GM12864 (cell line): ENCODE results near the gene RHBG.

Experiments used
- DNase-seq: peaks from one replicate; pipeline ENCODE4 v3.0.0-alpha.2; 2011; ENCODE audit warnings: low read depth
- H3K4me3 ChIP-seq: 2 replicates; pipeline ENCODE4 v1.5.1; 2011; ENCODE audit warnings: mild to moderate bottlenecking, low read depth, low read length, control low read depth
- TF ChIP-seq, protein P1 (sequence below): IDR thresholded peaks from 2 replicates; pipeline ENCODE4 v1.5.1; 2011; ENCODE audit warnings: low read depth, mild to moderate bottlenecking, moderate library complexity, low read length, control low read depth, inconsistent platforms; ENCODE audit errors: missing control alignments

RHBG gene

DNA sequence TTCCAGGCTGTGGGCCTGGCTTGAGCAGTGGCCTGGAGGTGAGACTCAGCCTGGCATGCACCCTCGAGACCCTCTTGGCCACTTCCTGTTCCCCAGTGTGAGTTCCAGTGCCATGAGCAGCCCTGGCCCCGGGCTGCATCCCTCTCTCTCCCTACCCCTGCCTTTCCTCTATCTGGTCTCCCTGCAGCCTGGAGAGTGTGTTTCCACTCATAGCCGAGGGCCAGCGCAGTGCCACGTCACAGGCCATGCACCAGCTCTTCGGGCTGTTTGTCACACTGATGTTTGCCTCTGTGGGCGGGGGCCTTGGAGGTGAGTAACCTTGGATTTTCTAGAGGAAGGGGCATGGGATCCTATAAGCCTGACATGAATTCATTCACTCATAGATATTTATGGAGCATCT is 13.6 kb downstream of the RHBG start:
- H3K4me3 ChIP-seq: no peak overlapping the region
- TF ChIP-seq, protein P1, sequence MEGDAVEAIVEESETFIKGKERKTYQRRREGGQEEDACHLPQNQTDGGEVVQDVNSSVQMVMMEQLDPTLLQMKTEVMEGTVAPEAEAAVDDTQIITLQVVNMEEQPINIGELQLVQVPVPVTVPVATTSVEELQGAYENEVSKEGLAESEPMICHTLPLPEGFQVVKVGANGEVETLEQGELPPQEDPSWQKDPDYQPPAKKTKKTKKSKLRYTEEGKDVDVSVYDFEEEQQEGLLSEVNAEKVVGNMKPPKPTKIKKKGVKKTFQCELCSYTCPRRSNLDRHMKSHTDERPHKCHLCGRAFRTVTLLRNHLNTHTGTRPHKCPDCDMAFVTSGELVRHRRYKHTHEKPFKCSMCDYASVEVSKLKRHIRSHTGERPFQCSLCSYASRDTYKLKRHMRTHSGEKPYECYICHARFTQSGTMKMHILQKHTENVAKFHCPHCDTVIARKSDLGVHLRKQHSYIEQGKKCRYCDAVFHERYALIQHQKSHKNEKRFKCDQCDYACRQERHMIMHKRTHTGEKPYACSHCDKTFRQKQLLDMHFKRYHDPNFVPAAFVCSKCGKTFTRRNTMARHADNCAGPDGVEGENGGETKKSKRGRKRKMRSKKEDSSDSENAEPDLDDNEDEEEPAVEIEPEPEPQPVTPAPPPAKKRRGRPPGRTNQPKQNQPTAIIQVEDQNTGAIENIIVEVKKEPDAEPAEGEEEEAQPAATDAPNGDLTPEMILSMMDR: no peak
- no peak for DNase-seq

DNA sequence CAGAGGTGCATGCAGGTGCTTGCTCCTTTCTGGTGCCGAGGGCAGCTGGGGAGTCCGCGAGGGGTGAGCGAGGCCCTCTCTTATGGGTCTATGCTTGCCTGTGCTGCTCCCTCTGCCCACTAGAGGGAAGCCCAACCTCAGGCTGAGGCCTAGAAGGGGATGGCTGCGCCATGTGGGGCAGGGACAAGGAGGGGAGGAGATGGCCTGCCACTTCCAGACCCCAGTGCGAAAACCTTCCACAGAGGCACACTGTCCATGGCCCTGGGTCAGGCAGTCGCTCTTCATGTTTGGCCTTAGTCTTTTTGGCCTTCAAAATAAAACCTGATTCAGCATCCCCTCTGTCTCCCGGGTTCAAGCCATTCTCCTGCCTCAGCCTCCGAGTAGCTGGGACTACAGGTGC is 14.0 kb downstream of the RHBG start:
- DNase-seq: no peak
- H3K4me3 ChIP-seq: no peak overlapping the region
- TF ChIP-seq, protein P1: peak; percentile 98

DNA sequence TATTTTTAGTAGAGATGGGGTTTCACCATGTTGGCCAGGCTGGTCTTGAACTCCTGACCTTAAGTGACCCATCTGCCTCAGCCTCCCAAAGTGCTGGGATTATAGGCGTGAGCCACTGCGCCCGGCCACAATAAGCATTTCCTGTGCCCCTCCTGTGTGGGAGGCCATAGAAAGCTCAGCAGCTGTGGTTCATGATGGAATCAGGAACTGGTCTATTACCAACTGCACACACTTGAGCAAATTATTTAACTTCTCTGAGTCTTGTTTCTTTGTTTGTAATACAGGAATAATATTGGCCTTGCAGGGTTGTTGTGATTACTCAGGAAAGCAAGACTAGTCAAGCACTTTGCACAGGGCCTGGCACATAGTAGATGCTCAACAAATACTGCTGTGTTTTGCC is 15.0 kb downstream of the RHBG start:
- H3K4me3 ChIP-seq: no peak overlapping the region

DNA sequence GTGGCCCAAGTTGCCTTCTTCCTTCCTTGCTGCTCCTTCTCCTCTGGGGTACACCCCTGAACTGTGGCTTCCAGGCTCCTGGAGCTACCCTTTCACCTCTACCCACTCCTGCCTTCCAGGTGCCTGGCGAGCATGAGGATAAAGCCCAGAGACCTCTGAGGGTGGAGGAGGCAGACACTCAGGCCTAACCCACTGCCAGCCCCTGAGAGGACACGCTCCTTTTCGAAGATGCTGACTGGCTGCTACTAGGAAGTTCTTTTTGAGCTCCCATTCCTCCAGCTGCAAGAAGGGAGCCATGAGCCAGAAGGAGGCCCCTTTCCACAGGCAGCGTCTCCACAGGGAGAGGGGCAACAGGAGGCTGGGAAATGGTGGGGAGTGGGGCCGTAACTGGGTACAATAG is 15.6 kb downstream of the RHBG start:
- DNase-seq: no peak
- no peak overlapping the region for H3K4me3 ChIP-seq
- TF ChIP-seq, protein P1: no peak

More for the DNA sequence above, 15.0 kb downstream of the RHBG start:
- no peak for DNase-seq
- TF ChIP-seq, protein P1: no peak

DNA sequence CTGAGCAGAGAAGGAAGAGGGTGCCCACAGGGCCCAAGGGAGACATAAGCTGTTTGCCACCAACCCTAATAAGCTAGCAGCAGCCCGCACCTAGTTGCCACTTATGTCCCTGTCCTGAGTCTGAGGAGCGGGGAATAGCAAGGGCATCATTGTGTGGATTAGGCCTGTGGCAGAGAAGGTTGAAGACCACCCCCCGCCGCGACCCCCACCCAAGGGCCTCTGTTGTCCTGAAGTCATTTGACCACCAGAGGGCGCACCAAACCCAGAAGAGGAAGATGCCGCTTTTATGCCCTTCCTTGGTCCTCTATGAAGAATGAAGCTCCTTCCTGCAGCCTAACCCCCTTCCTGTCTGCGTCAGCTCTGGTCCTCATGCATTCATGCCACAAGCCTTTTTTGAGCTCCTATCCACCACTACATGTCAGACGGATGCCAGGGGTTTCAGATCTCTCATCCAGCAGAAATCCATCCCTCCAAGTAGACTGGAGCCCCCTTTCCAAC is 16.6 kb downstream of the RHBG start:
- no peak for DNase-seq
- TF ChIP-seq, protein P1: peak; percentile 94
- H3K4me3 ChIP-seq: no peak overlapping the region

DNA sequence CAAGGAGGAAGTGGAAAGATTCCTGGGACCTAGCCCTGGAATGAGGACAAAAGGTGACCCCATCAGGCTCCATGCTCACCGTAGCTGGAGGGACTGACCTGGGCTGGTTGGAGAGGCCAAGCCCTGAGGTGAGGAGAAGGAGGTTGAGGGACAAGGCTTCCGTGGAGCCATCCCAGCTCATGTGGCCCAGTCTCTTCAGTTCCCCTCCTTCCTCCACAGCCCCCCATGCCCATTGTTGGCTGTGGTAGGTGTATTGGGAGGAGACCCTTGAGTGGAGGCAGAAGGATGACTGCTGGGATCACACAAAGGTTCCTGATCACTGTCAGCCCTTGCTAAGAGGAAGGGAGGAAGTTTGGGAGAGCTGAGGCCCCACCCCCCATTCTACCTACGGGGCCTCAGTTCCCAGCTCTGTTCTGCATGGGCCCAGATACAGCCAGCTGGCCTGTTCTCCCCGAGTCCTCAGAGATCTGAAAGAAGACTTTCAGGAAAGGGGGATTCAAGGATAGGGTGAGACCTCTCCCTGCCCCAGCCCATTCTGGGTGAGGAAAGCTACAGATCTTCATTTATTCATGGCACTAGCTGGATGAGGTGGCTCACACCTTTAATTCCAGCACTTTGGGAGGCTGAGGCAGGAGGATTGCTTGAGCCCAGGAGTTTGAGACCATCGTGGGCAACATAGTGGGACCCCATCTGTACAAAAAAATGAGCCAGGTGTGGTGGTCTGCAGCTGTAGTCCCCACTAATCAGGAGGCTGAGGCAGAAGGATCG is 17.3 kb downstream of the RHBG start:
- TF ChIP-seq, protein P1: no peak
- no peak for DNase-seq

More for the DNA sequence above, 17.3 kb downstream of the RHBG start:
- no peak overlapping the region for H3K4me3 ChIP-seq
